HepG2 (cell line): ENCODE measurements around the gene TLR9. TPM values are rescaled to one million over a fixed set of nuclear protein-coding genes. Genes with fewer than 3 reads are reported as not detected.

Source experiments
- BHLHE40 ChIP-seq: IDR thresholded peaks from 2 replicates; pipeline ENCODE4 v1.6.1; 2011; ENCODE audit warnings: low read length, improper control_type of control experiment
- CBX2 ChIP-seq, 2 experiments: fragments of 200-600 bp in 1 of 2; sonication (generic); formaldehyde crosslinking in 1 of 2; IDR thresholded peaks; 2 replicates each; pipeline versions ENCODE4 v1.7.0 to v1.8.1; 2018 to 2022; ENCODE audit warnings: low read depth in 2 of 2, low read length in 1 of 2, mild to moderate bottlenecking in 1 of 2, missing genetic modification reagents in 1 of 2
- HNF4A ChIP-seq: sonication (generic); formaldehyde crosslinking; IDR thresholded peaks from 2 replicates; pipeline ENCODE4 v1.4.0; 2020; ENCODE audit warnings: missing genetic modification reagents
- KLF15 ChIP-seq: sonication (generic); formaldehyde crosslinking; IDR thresholded peaks from 2 replicates; pipeline ENCODE4 v1.8.1; 2023; ENCODE audit warnings: borderline replicate concordance, mild to moderate bottlenecking, inconsistent platforms, missing genetic modification reagents, mixed read lengths
- LRRFIP1 ChIP-seq: sonication (generic); formaldehyde crosslinking; conservative IDR thresholded peaks from 2 replicates; pipeline ENCODE4 v1.4.0; 2020; ENCODE audit warnings: missing genetic modification reagents
- MTA1 ChIP-seq: sonication (generic); formaldehyde crosslinking; IDR thresholded peaks from 2 replicates; pipeline ENCODE4 v1.4.0; 2020; ENCODE audit warnings: missing genetic modification reagents, mild to moderate bottlenecking, borderline replicate concordance
- NR2F1 ChIP-seq, 2 experiments: fragments of 450-650 bp in 1 of 2; formaldehyde crosslinking in 1 of 2; IDR thresholded peaks; 2 replicates each; pipeline versions ENCODE4 v1.5.0 to v1.6.1; 2016 to 2020; ENCODE audit warnings: mild to moderate bottlenecking in 1 of 2, missing compliant biosample characterization in 1 of 2, missing genetic modification reagents in 1 of 2, moderate library complexity in 1 of 2
- POLR2AphosphoS5 ChIP-seq: IDR thresholded peaks from 2 replicates; pipeline ENCODE4 v1.6.1; 2012; ENCODE audit warnings: low read depth, low read length
- SIX1 ChIP-seq: sonication (generic); formaldehyde crosslinking; IDR thresholded peaks from 2 replicates; pipeline ENCODE4 v1.4.0; 2020; ENCODE audit warnings: missing genetic modification reagents, borderline replicate concordance
- SRF ChIP-seq: IDR thresholded peaks from 2 replicates; pipeline ENCODE4 v1.6.1; 2011; ENCODE audit warnings: mild to moderate bottlenecking, low read depth, low read length, moderate library complexity
- TGIF2 ChIP-seq: IDR thresholded peaks from 2 replicates; pipeline ENCODE4 v1.6.1; 2016; ENCODE audit warnings: control low read depth, missing compliant biosample characterization
- ZNF354B ChIP-seq: sonication (generic); formaldehyde crosslinking; IDR thresholded peaks from 2 replicates; pipeline ENCODE4 v1.8.0; 2022; ENCODE audit warnings: mild to moderate bottlenecking, missing genetic modification reagents
- ZNF878 ChIP-seq: sonication (generic); formaldehyde crosslinking; IDR thresholded peaks from 2 replicates; pipeline ENCODE4 v1.8.1; 2023; ENCODE audit warnings: mild to moderate bottlenecking, missing genetic modification reagents, moderate library complexity
- ZZZ3 ChIP-seq: sonication (generic); formaldehyde crosslinking; IDR thresholded peaks from 2 replicates; pipeline ENCODE4 v1.4.0; 2020; ENCODE audit warnings: missing genetic modification reagents, mild to moderate bottlenecking, borderline replicate concordance
- polyA plus RNA-seq, 8 experiments: library from polyadenylated mRNA; depleted of rRNA in 3 of 8; stranded (reverse) in 7 of 8; unstranded in 1 of 8; fragments of >200 nt; fragmentation: Illumina TruSeq in 4 of 8; extraction: Trizol in 4 of 8; gene quantifications; 2 replicates each; pipeline versions ENCODE4 v1.2.1 to v1.2.3, GENCODE V29; 2011 to 2016; ENCODE audit warnings: low read depth in 4 of 8, missing spikeins in 1 of 8, mixed read lengths in 1 of 8; ENCODE audit not compliant: insufficient read depth in 1 of 8
- total RNA-seq, 5 experiments: library from RNA; depleted of rRNA; stranded (reverse); fragments of >200 nt; fragmentation: Illumina TruSeq; extraction: Trizol; gene quantifications; 2 replicates each; pipeline ENCODE4 v1.2.3, GENCODE V29; 2016; ENCODE audit warnings: low read depth in 1 of 5
- TF ChIP-seq, protein P1 (sequence below): sonication (generic); formaldehyde crosslinking; IDR thresholded peaks from 2 replicates; pipeline ENCODE4 v1.5.0; 2020; ENCODE audit warnings: mild to moderate bottlenecking, missing genetic modification reagents, borderline replicate concordance
- TF ChIP-seq, protein P2 (sequence below), 2 experiments: sonication (generic) in 1 of 2; formaldehyde crosslinking in 1 of 2; IDR thresholded peaks; 2 replicates each; pipeline versions ENCODE4 v1.5.1 to v1.6.1; 2011 to 2020; ENCODE audit warnings: borderline replicate concordance in 1 of 2, low read depth in 1 of 2, low read length in 1 of 2, mild to moderate bottlenecking in 1 of 2, missing genetic modification reagents in 1 of 2, moderate library complexity in 1 of 2

TLR9 gene
- total and polyA plus RNA-seq, 2 of the 13 experiments (the other 11 are each of a cell fraction or from before 2014, with no cell fraction given): not detected

GRCh38 chr3:52238193-52238760 lies 12.8 kb upstream of the TLR9 start (continued):
- TF ChIP-seq, protein P1, sequence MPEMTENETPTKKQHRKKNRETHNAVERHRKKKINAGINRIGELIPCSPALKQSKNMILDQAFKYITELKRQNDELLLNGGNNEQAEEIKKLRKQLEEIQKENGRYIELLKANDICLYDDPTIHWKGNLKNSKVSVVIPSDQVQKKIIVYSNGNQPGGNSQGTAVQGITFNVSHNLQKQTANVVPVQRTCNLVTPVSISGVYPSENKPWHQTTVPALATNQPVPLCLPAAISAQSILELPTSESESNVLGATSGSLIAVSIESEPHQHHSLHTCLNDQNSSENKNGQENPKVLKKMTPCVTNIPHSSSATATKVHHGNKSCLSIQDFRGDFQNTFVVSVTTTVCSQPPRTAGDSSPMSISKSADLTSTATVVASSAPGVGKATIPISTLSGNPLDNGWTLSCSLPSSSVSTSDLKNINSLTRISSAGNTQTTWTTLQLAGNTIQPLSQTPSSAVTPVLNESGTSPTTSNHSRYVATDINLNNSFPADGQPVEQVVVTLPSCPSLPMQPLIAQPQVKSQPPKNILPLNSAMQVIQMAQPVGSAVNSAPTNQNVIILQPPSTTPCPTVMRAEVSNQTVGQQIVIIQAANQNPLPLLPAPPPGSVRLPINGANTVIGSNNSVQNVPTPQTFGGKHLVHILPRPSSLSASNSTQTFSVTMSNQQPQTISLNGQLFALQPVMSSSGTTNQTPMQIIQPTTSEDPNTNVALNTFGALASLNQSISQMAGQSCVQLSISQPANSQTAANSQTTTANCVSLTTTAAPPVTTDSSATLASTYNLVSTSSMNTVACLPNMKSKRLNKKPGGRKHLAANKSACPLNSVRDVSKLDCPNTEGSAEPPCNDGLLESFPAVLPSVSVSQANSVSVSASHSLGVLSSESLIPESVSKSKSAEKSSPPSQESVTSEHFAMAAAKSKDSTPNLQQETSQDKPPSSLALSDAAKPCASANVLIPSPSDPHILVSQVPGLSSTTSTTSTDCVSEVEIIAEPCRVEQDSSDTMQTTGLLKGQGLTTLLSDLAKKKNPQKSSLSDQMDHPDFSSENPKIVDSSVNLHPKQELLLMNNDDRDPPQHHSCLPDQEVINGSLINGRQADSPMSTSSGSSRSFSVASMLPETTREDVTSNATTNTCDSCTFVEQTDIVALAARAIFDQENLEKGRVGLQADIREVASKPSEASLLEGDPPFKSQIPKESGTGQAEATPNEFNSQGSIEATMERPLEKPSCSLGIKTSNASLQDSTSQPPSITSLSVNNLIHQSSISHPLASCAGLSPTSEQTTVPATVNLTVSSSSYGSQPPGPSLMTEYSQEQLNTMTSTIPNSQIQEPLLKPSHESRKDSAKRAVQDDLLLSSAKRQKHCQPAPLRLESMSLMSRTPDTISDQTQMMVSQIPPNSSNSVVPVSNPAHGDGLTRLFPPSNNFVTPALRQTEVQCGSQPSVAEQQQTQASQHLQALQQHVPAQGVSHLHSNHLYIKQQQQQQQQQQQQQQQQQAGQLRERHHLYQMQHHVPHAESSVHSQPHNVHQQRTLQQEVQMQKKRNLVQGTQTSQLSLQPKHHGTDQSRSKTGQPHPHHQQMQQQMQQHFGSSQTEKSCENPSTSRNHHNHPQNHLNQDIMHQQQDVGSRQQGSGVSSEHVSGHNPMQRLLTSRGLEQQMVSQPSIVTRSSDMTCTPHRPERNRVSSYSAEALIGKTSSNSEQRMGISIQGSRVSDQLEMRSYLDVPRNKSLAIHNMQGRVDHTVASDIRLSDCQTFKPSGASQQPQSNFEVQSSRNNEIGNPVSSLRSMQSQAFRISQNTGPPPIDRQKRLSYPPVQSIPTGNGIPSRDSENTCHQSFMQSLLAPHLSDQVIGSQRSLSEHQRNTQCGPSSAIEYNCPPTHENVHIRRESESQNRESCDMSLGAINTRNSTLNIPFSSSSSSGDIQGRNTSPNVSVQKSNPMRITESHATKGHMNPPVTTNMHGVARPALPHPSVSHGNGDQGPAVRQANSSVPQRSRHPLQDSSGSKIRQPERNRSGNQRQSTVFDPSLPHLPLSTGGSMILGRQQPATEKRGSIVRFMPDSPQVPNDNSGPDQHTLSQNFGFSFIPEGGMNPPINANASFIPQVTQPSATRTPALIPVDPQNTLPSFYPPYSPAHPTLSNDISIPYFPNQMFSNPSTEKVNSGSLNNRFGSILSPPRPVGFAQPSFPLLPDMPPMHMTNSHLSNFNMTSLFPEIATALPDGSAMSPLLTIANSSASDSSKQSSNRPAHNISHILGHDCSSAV: peak; percentile 51; the same call in 1 of the 2 replicates
- TF ChIP-seq ZNF354B (CRISPR knock-in tag): no peak
- TF ChIP-seq CBX2 (IDR thresholded peaks at IDR 0.05; ENCODE audit: low read depth, low read length): no peak
- TF ChIP-seq CBX2 (CRISPR knock-in tag; IDR thresholded peaks at IDR 0.05; ENCODE audit: low read depth): no peak
- no peak for TF ChIP-seq TGIF2 (CRISPR knock-in tag)
- no peak for TF ChIP-seq KLF15
- TF ChIP-seq MTA1 (CRISPR knock-in tag): no peak
- peak; percentile 80 for TF ChIP-seq POLR2AphosphoS5
- TF ChIP-seq BHLHE40: no peak
- peak; percentile 91 for TF ChIP-seq HNF4A (CRISPR knock-in tag)
- no peak for TF ChIP-seq ZZZ3 (CRISPR knock-in tag)
- no peak for TF ChIP-seq SIX1 (CRISPR knock-in tag)
- TF ChIP-seq SRF: no peak
- TF ChIP-seq, protein P2, sequence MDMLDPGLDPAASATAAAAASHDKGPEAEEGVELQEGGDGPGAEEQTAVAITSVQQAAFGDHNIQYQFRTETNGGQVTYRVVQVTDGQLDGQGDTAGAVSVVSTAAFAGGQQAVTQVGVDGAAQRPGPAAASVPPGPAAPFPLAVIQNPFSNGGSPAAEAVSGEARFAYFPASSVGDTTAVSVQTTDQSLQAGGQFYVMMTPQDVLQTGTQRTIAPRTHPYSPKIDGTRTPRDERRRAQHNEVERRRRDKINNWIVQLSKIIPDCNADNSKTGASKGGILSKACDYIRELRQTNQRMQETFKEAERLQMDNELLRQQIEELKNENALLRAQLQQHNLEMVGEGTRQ (IDR thresholded peaks at IDR 0.05; ENCODE audit: low read depth, low read length): no peak
- TF ChIP-seq, protein P2 (CRISPR knock-in tag; IDR thresholded peaks at IDR 0.05; ENCODE audit: borderline replicate concordance): no peak; the same call in 1 of the 2 replicates
- 0 out of 2 replicates have a peak, but pooled peaks have one; percentile 41 for TF ChIP-seq ZNF878 (CRISPR knock-in tag)
- peak; percentile 99 for TF ChIP-seq NR2F1 (CRISPR knock-in tag; IDR thresholded peaks at IDR 0.05)
- TF ChIP-seq LRRFIP1 (CRISPR knock-in tag): no peak
